B cell (primary cell): ENCODE data around the gene NYAP1. TPM values are rescaled to one million over a fixed set of nuclear protein-coding genes. Genes with fewer than 3 reads are reported as not detected.

Source experiments
- ATAC-seq: fragments of 200-7000 bp; cut with Tn5 transposase; one replicate; pipeline ENCODE4 v1.10.0; 2021; ENCODE audit warnings: low read depth, mild to moderate bottlenecking, moderate number of reproducible peaks, moderate library complexity
- CTCF ChIA-PET: fragments of 350-600 bp; sonication (Branson Sonifier 250); formaldehyde crosslinking; loops from one replicate; lab custom pipeline; 2021; ENCODE audit warnings: antibody characterized with exemption, inconsistent platforms; lab: Charles Lee
- POLR2A ChIA-PET: fragments of 350-600 bp; sonication (Branson Sonifier 250); formaldehyde crosslinking; loops from one replicate; lab custom pipeline; 2021; ENCODE audit warnings: antibody characterized with exemption; lab: Charles Lee
- DNase-seq: peaks from one replicate; pipeline ENCODE4 v3.0.0; 2013
- H2AFZ ChIP-seq: 2 replicates; pipeline ENCODE4 v1.6.1; 2012; ENCODE audit warnings: mild to moderate bottlenecking, low read depth, low read length; ENCODE audit not compliant: insufficient read depth, poor library complexity, severe bottlenecking
- H3K27ac ChIP-seq, 2 donors: 1 replicate in 1 of 2; 2 replicates in 1 of 2; pipeline ENCODE4 v1.5.1; 2012 to 2013; ENCODE audit warnings: low read length in 2 of 2, mild to moderate bottlenecking in 2 of 2, moderate library complexity in 1 of 2
- H3K27me3 ChIP-seq, 4 experiments: fragments of 200-600 bp in 1 of 4; sonication (generic) in 1 of 4; replicated peaks in 1 of 4; 1 replicate in 2 of 4; 2 replicates in 2 of 4; pipeline versions ENCODE4 v1.6.1 to v1.7.0; 2013 to 2016; ENCODE audit warnings: low read length in 3 of 4, mild to moderate bottlenecking in 2 of 4, mixed read lengths in 1 of 4, moderate library complexity in 1 of 4; ENCODE audit not compliant: insufficient read depth in 4 of 4, control insufficient read depth in 3 of 4; ENCODE audit errors: control extremely low read depth in 1 of 4
- H3K36me3 ChIP-seq, 2 experiments: replicated peaks in 1 of 2; 1 replicate in 1 of 2; 2 replicates in 1 of 2; pipeline versions ENCODE4 v1.6.1 to v1.7.1; 2013; ENCODE audit warnings: low read length in 1 of 2; ENCODE audit not compliant: insufficient read depth in 2 of 2, control insufficient read depth in 1 of 2; ENCODE audit errors: control extremely low read depth in 1 of 2, extremely low read depth in 1 of 2
- H3K4me1 ChIP-seq, 2 donors: fragments of 200-600 bp in 1 of 2; sonication (generic) in 1 of 2; 1 replicate in 1 of 2; 2 replicates in 1 of 2; pipeline versions ENCODE4 v1.5.1 to v1.6.1; 2013 to 2017; ENCODE audit warnings: low read length in 2 of 2; ENCODE audit not compliant: control insufficient read depth in 2 of 2, insufficient read depth in 2 of 2
- H3K4me2 ChIP-seq: replicated peaks from 2 replicates; pipeline ENCODE3; 2012; ENCODE audit warnings: mild to moderate bottlenecking, low read depth, low read length; ENCODE audit not compliant: poor library complexity, severe bottlenecking
- H3K4me3 ChIP-seq, 5 experiments: fragments of 200-600 bp in 1 of 5; sonication (generic) in 1 of 5; 1 replicate in 3 of 5; 2 replicates in 2 of 5; pipeline versions ENCODE4 v1.5.1 to v1.7.0; 2011 to 2016; ENCODE audit warnings: low read length in 4 of 5, mild to moderate bottlenecking in 4 of 5, low read depth in 2 of 5, control low read depth in 1 of 5, moderate library complexity in 1 of 5; ENCODE audit not compliant: insufficient read depth in 1 of 5; ENCODE audit errors: control extremely low read depth in 1 of 5, extremely low read depth in 1 of 5
- H3K79me2 ChIP-seq: fragments of 200-600 bp; sonication (generic); one replicate; pipeline ENCODE4 v1.6.0; 2016; ENCODE audit warnings: low read length; ENCODE audit not compliant: control insufficient read depth, insufficient read depth
- H3K9ac ChIP-seq: fragments of 200-600 bp; sonication (generic); 2 replicates; pipeline ENCODE4 v1.6.1; 2017; ENCODE audit warnings: mild to moderate bottlenecking, low read length, moderate library complexity
- H3K9me3 ChIP-seq, 3 donors: one replicate each; pipeline versions ENCODE4 v1.6.1 to v1.7.1; 2013; ENCODE audit warnings: low read length in 2 of 3; ENCODE audit not compliant: control insufficient read depth in 2 of 3, insufficient read depth in 1 of 3; ENCODE audit errors: control extremely low read depth in 1 of 3
- H4K20me1 ChIP-seq: 2 replicates; pipeline ENCODE4 v1.6.0; 2012; ENCODE audit warnings: mild to moderate bottlenecking, low read length; ENCODE audit not compliant: insufficient read depth, control insufficient read depth, poor library complexity, severe bottlenecking
- H3K27ac Mint-ChIP-seq: one replicate; pipeline ENCODE4 v1.8.0; 2021; ENCODE audit warnings: mixed read lengths
- H3K27me3 Mint-ChIP-seq: one replicate; pipeline ENCODE4 v1.8.0; 2021; ENCODE audit warnings: mixed read lengths
- H3K4me1 Mint-ChIP-seq: one replicate; pipeline ENCODE4 v1.8.0; 2021; ENCODE audit warnings: mixed read lengths
- H3K4me3 Mint-ChIP-seq: one replicate; pipeline ENCODE4 v1.8.0; 2021; ENCODE audit warnings: mixed read lengths
- H3K9me3 Mint-ChIP-seq: one replicate; pipeline ENCODE4 v1.8.0; 2022; ENCODE audit warnings: mixed read lengths; ENCODE audit not compliant: insufficient read depth
- CTCF ChIP-seq: fragments of 200-600 bp; IDR thresholded peaks from one replicate; pipeline ENCODE4 v1.8.0; 2022; ENCODE audit warnings: antibody characterized with exemption, mild to moderate bottlenecking
- EZH2 ChIP-seq: IDR thresholded peaks from 2 replicates; pipeline ENCODE4 v1.6.1; 2012; ENCODE audit warnings: borderline replicate concordance, low read depth, mild to moderate bottlenecking, moderate library complexity, low read length; ENCODE audit not compliant: insufficient read depth, poor library complexity, severe bottlenecking
- WGBS: methylation state at CpG from one replicate; pipeline ENCODE4 v1.1.5; 2013; ENCODE audit warnings: missing lambda C conversion rate; ENCODE audit not compliant: insufficient coverage; 5-methylcytosine and 5-hydroxymethylcytosine counted together
- intact Hi-C: fragments of 100-400 bp; cut with micrococcal nuclease; formaldehyde crosslinking; loops from one replicate; pipeline ENCODE4 v1.10.0; 2022
- polyA plus RNA-seq: library from polyadenylated mRNA; depleted of rRNA; stranded (reverse); fragments of >200 nt; gene quantifications from 2 replicates; pipeline ENCODE4 v1.2.3, GENCODE V29; 2012
- total RNA-seq, 2 donors: library from RNA; stranded (reverse); fragments of 120-200 nt in 1 of 2; gene quantifications; 1 replicate in 1 of 2; 2 replicates in 1 of 2; pipeline versions ENCODE4 v1.2.3 to v1.2.4, GENCODE V29; 2013 to 2022

NYAP1 gene
- total and polyA plus RNA-seq, 2 donors (not counting 1 experiment from before 2014, with no cell fraction given) = 0.06 TPM; not detected in 1

GRCh38 chr7:100486111-100486636 is 2.4 kb downstream of the NYAP1 start:
- Histone ChIP-seq H3K36me3 (no peaks in the 10 kb centered on the region), H2AFZ (no peak overlapping the region), H3K9ac (no peak overlapping the region), H3K79me2 (no peaks in the 10 kb centered on the region), H3K4me3 (no peak overlapping the region), H3K4me2 (no peak overlapping the region), H3K27ac (no peak overlapping the region), H3K9me3 (no peaks in the 10 kb centered on the region), H4K20me1 (no peaks in the 10 kb centered on the region), H3K4me1 (peaks cover 6 to 9% of the 10 kb centered on the region in 2 donors), H3K27me3 (peaks cover 0 to 15% (median 0%) of the 10 kb centered on the region in 4 experiments)
- Mint-ChIP-seq H3K27me3 (peaks cover 15% of the 10 kb centered on the region), H3K9me3 (no peaks in the 10 kb centered on the region), H3K4me3 (no peak overlapping the region), H3K27ac (peak overlapping the region; percentile 33), H3K4me1 (peaks cover 8% of the 10 kb centered on the region)
- ATAC-seq = no peak
- DNase-seq = peak; percentile 16
- no peak for TF ChIP-seq EZH2
- TF ChIP-seq CTCF = no peak
- WGBS = 100% methylated on average over 3 of the region's 5 CpGs
- intact Hi-C loops = no loop called here
- POLR2A ChIA-PET = no interaction called here
- CTCF ChIA-PET = no interaction called here

GRCh38 chr7:100486753-100487446 is 3.2 kb downstream of the NYAP1 start:
- Histone ChIP-seq H3K4me3 (no peak overlapping the region), H4K20me1 (no peaks in the 10 kb centered on the region), H3K27me3 (peaks cover 0 to 15% (median 0%) of the 10 kb centered on the region in 4 experiments), H3K4me1 (peaks cover 6 to 9% of the 10 kb centered on the region in 2 donors), H3K9me3 (no peaks in the 10 kb centered on the region), H3K36me3 (no peaks in the 10 kb centered on the region), H3K9ac (no peak overlapping the region), H3K4me2 (no peak overlapping the region), H3K79me2 (no peaks in the 10 kb centered on the region), H3K27ac (no peak overlapping the region), H2AFZ (no peak overlapping the region)
- H3K27ac Mint-ChIP-seq = no peak overlapping the region
- 96% methylated on average over 23 of the region's 30 CpGs for WGBS
- ChIA-PET POLR2A (interaction anchor here (1.0 kb wide), 1 partner anchor 68 kb away, joined by 3 read pairs; no protein-coding TSS in a partner anchor), CTCF (interaction anchor here (0.9 to 1.1 kb wide), 2 partner anchors 26 to 73 kb away, joined by 3 read pairs; no protein-coding TSS in a partner anchor)
- TF ChIP-seq CTCF (no peak), EZH2 (no peak)
- H3K27me3 Mint-ChIP-seq = peaks cover 18% of the 10 kb centered on the region
- intact Hi-C loops = no loop called here
- ATAC-seq (no peak), DNase-seq (peak; percentile 5)
- H3K4me3 Mint-ChIP-seq = no peak overlapping the region
- H3K4me1 Mint-ChIP-seq = peaks cover 8% of the 10 kb centered on the region
- H3K9me3 Mint-ChIP-seq = no peaks in the 10 kb centered on the region
